ENCODE measurements around the gene HM13. TPM values are rescaled to one million over a fixed set of nuclear protein-coding genes. Genes with fewer than 3 reads are reported as not detected.

HM13 gene
- total and polyA plus RNA-seq, 2 donors (not counting 3 experiments of a cell fraction or from before 2014, with no cell fraction given), result 211 to 218 TPM

DNA sequence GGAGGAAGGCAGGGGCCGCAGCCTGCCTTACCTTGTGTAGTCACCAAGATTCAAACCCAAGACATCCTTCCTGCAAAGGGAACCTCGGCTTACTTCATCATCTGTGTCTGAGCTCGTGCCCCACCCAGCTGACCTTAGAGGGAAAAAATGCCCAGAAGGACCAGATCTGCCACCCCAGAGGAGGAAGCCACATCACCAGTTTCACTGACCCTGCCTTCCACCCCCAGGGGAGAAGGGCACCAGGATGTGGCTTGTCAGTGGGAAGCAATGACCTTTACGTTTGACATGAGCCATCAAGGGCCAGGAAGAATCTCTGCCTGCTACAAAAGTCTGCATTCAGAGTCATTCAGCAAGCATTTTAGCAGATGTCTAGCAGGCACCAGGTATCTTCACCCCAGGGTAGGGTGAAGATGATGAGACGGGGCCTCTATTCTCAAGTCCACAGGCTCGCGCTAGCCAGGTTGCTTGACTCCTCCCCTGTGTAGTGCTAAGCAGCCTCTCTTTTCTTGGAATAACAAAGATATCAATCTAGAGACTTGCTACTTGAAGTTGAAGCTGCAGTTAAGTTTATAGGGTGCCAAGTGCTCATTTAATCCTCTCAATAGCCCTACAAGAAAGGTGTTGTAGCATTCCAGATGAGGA lies 28.1 kb downstream of the HM13 start:
- Histone ChIP-seq H3K36me3 (ENCODE audit: control insufficient read depth in 2 of 2, extremely low read depth in 1 of 2, insufficient read depth in 2 of 2, low read length in 2 of 2) (peaks cover 24 to 37% of the 10 kb centered on the region in 2 experiments), H2AFZ (ENCODE audit: low read depth, low read length) (no peak overlapping the region), H3K4me1 (ENCODE audit: control insufficient read depth, extremely low read depth, insufficient read depth, low read length) (peaks cover 13% of the 10 kb centered on the region), H3K4me2 (ENCODE audit: insufficient read depth, low read length) (no peak overlapping the region), H3K9me1 (replicated peaks; ENCODE audit: control insufficient read depth, extremely low read depth, insufficient read depth, low read length) (no peaks in the 10 kb centered on the region), H3K27me3 (ENCODE audit: control insufficient read depth in 2 of 2, insufficient read depth in 2 of 2, low read length in 2 of 2) (no peaks in the 10 kb centered on the region), H3K9ac (replicated peaks; ENCODE audit: extremely low read depth, insufficient read depth, low read length) (no peak overlapping the region), H4K20me1 (replicated peaks; ENCODE audit: control insufficient read depth, extremely low read depth, insufficient read depth, low read length) (no peaks in the 10 kb centered on the region), H3K9me3 (replicated peaks; ENCODE audit: control insufficient read depth, insufficient read depth, low read length) (no peaks in the 10 kb centered on the region), H3K4me3 (replicated peaks in 1 of 3; ENCODE audit: insufficient read depth in 1 of 3, low read depth in 1 of 3, low read length in 3 of 3) (no peak overlapping the region), H3K27ac (ENCODE audit: insufficient read depth, low read depth, low read length) (no peak overlapping the region), H3K79me2 (ENCODE audit: control insufficient read depth, insufficient read depth, low read length) (peaks cover 9% of the 10 kb centered on the region)
- CTCF ChIA-PET, result interaction anchor here (1.0 to 1.9 kb wide), 5 partner anchors 15 to 82 kb away, joined by 3 to 9 read pairs (median 4); no protein-coding TSS in a partner anchor
- POLR2A ChIA-PET, result no interaction called here
- intact Hi-C loops (cut with micrococcal nuclease), result no loop called here
- dilution Hi-C loops (cut with MboI; ENCODE audit: extremely low pct_ligation_motif_present, low sequenced_read_pairs), result no loop called here
- FAIRE-seq (no peak), DNase-seq (ENCODE audit: low read depth, low spot score) (no peak)
- no peak for TF ChIP-seq EZH2 (IDR thresholded peaks at IDR 0.05; ENCODE audit: borderline replicate concordance, low read depth, low read length, severe bottlenecking)
- TF ChIP-seq, protein P1, sequence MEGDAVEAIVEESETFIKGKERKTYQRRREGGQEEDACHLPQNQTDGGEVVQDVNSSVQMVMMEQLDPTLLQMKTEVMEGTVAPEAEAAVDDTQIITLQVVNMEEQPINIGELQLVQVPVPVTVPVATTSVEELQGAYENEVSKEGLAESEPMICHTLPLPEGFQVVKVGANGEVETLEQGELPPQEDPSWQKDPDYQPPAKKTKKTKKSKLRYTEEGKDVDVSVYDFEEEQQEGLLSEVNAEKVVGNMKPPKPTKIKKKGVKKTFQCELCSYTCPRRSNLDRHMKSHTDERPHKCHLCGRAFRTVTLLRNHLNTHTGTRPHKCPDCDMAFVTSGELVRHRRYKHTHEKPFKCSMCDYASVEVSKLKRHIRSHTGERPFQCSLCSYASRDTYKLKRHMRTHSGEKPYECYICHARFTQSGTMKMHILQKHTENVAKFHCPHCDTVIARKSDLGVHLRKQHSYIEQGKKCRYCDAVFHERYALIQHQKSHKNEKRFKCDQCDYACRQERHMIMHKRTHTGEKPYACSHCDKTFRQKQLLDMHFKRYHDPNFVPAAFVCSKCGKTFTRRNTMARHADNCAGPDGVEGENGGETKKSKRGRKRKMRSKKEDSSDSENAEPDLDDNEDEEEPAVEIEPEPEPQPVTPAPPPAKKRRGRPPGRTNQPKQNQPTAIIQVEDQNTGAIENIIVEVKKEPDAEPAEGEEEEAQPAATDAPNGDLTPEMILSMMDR (IDR thresholded peaks at IDR 0.05; ENCODE audit: extremely low read depth in 1 of 2, insufficient read depth in 1 of 2, low read depth in 1 of 2, low read length in 2 of 2), result no peak
- no peak for TF ChIP-seq FOS (IDR thresholded peaks at IDR 0.05; ENCODE audit: borderline replicate concordance, insufficient read depth, low read length)
- no peak for TF ChIP-seq GATA2 (IDR thresholded peaks at IDR 0.05; ENCODE audit: insufficient read depth, insufficient read length, low read depth, low read length)
- BruUV-seq (replicated peaks), result no TSS peak

DNA sequence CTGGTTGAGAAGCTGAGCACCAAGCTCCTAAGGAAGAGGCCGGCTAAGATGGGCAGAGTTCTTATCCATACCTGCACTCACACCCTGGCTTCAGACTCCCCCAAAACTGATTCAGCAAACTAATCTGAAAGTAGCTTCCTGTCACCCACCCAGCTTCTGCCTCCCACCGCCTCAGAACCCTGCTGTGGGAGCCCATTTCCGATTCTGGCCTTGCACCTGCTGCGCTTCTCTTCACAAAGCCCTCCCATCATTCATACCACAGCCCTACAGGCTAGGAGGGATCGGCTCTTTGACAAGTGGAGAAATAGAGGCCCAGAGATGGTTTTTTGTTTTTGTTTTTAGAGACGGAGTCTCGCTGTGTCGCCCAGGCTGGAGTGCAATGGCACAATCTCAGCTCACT lies 28.7 kb downstream of the HM13 start:
- Histone ChIP-seq H3K9ac (replicated peaks; ENCODE audit: extremely low read depth, insufficient read depth, low read length) (no peak overlapping the region), H4K20me1 (replicated peaks; ENCODE audit: control insufficient read depth, extremely low read depth, insufficient read depth, low read length) (no peaks in the 10 kb centered on the region), H3K79me2 (ENCODE audit: control insufficient read depth, insufficient read depth, low read length) (peaks cover 14% of the 10 kb centered on the region), H3K9me1 (replicated peaks; ENCODE audit: control insufficient read depth, extremely low read depth, insufficient read depth, low read length) (no peaks in the 10 kb centered on the region), H3K4me3 (replicated peaks in 1 of 3; ENCODE audit: insufficient read depth in 1 of 3, low read depth in 1 of 3, low read length in 3 of 3) (no peak overlapping the region), H3K27me3 (ENCODE audit: control insufficient read depth in 2 of 2, insufficient read depth in 2 of 2, low read length in 2 of 2) (no peaks in the 10 kb centered on the region), H3K9me3 (replicated peaks; ENCODE audit: control insufficient read depth, insufficient read depth, low read length) (no peaks in the 10 kb centered on the region), H2AFZ (ENCODE audit: low read depth, low read length) (no peak overlapping the region), H3K4me2 (ENCODE audit: insufficient read depth, low read length) (no peak overlapping the region), H3K36me3 (ENCODE audit: control insufficient read depth in 2 of 2, extremely low read depth in 1 of 2, insufficient read depth in 2 of 2, low read length in 2 of 2) (peaks cover 18 to 31% of the 10 kb centered on the region in 2 experiments), H3K4me1 (ENCODE audit: control insufficient read depth, extremely low read depth, insufficient read depth, low read length) (peaks cover 13% of the 10 kb centered on the region), H3K27ac (ENCODE audit: insufficient read depth, low read depth, low read length) (no peak overlapping the region)
- TF ChIP-seq MYC (IDR thresholded peaks at IDR 0.05; ENCODE audit: low read depth, low read length) (no peak), EZH2 (IDR thresholded peaks at IDR 0.05; ENCODE audit: borderline replicate concordance, low read depth, low read length, severe bottlenecking) (no peak), GATA2 (IDR thresholded peaks at IDR 0.05; ENCODE audit: insufficient read depth, insufficient read length, low read depth, low read length) (no peak), JUN (IDR thresholded peaks at IDR 0.05; ENCODE audit: borderline replicate concordance, insufficient read depth, insufficient read length, low read depth) (no peak), MAX (IDR thresholded peaks at IDR 0.05; ENCODE audit: insufficient read depth, insufficient read length) (no peak), POLR2A (IDR thresholded peaks at IDR 0.05; ENCODE audit: low read depth, low read length) (no peak), FOS (IDR thresholded peaks at IDR 0.05; ENCODE audit: borderline replicate concordance, insufficient read depth, low read length) (no peak), POLR2AphosphoS5 (IDR thresholded peaks at IDR 0.05; ENCODE audit: insufficient read depth, low read depth, low read length) (no peak)
- no peak for FAIRE-seq
- POLR2A ChIA-PET, result no interaction called here
- CTCF ChIA-PET, result interaction anchor here (1.0 to 1.9 kb wide), 2 partner anchors 20 to 70 kb away, joined by 3 to 9 read pairs; no protein-coding TSS in a partner anchor
- BruUV-seq (replicated peaks), result no TSS peak
- DNase-seq (ENCODE audit: low read depth, low spot score), result no peak
- intact Hi-C loops (cut with micrococcal nuclease) (no loop called here), dilution Hi-C loops (cut with MboI; ENCODE audit: extremely low pct_ligation_motif_present, low sequenced_read_pairs) (no loop called here)

Data from endothelial cell of umbilical vein (primary cell).